Fibroblast of lung (primary cell): Measurements from ENCODE around the gene PHEX. TPM values are rescaled to one million over a fixed set of nuclear protein-coding genes. Genes with fewer than 3 reads are reported as not detected.

Experiments used
- DNase-seq, 2 donors: peaks; one replicate each; pipeline versions ENCODE4 v3.0.0 to v3.0.0-alpha.2; 2010; ENCODE audit warnings: low read depth in 2 of 2
- H2AFZ ChIP-seq: 2 replicates; pipeline ENCODE4 v1.5.1; 2012; ENCODE audit warnings: low read length, control low read depth, inconsistent platforms
- H3K27ac ChIP-seq: 2 replicates; pipeline ENCODE4 v1.5.1; 2011; ENCODE audit warnings: low read length, control low read depth; ENCODE audit not compliant: insufficient read depth
- H3K27me3 ChIP-seq: 2 replicates; pipeline ENCODE4 v1.5.1; 2011; ENCODE audit warnings: mild to moderate bottlenecking, low read length; ENCODE audit not compliant: control insufficient read depth, insufficient read depth
- H3K36me3 ChIP-seq: 2 replicates; pipeline ENCODE4 v1.5.1; 2011; ENCODE audit warnings: low read length; ENCODE audit not compliant: control insufficient read depth, insufficient read depth
- H3K4me1 ChIP-seq: 2 replicates; pipeline ENCODE4 v1.5.1; 2011; ENCODE audit warnings: low read length; ENCODE audit not compliant: control insufficient read depth, insufficient read depth; ENCODE audit errors: extremely low read depth
- H3K4me2 ChIP-seq: 2 replicates; pipeline ENCODE4 v1.5.1; 2011; ENCODE audit warnings: low read length, control low read depth; ENCODE audit not compliant: insufficient read depth; ENCODE audit errors: extremely low read depth
- H3K4me3 ChIP-seq, 4 experiments: fragments of 200-600 bp in 1 of 4; sonication (generic) in 1 of 4; replicated peaks in 1 of 4; 2 replicates each; pipeline ENCODE4 v1.5.1; 2011 to 2016; ENCODE audit warnings: low read length in 4 of 4, low read depth in 3 of 4, mild to moderate bottlenecking in 3 of 4, control low read depth in 2 of 4, inconsistent platforms in 1 of 4, mixed read lengths in 1 of 4; ENCODE audit not compliant: insufficient read depth in 1 of 4; ENCODE audit errors: control extremely low read depth in 1 of 4
- H3K79me2 ChIP-seq: 2 replicates; pipeline ENCODE4 v1.5.1; 2012; ENCODE audit warnings: mild to moderate bottlenecking, low read length, inconsistent platforms; ENCODE audit not compliant: control insufficient read depth, insufficient read depth
- H3K9ac ChIP-seq: 2 replicates; pipeline ENCODE4 v1.5.1; 2011; ENCODE audit warnings: mild to moderate bottlenecking, low read length, control low read depth; ENCODE audit not compliant: insufficient read depth
- H3K9me3 ChIP-seq: 2 replicates; pipeline ENCODE4 v1.5.1; 2012; ENCODE audit warnings: low read depth, low read length; ENCODE audit not compliant: control insufficient read depth, insufficient read depth
- H4K20me1 ChIP-seq: 2 replicates; pipeline ENCODE4 v1.5.1; 2011; ENCODE audit warnings: low read length; ENCODE audit not compliant: control insufficient read depth, insufficient read depth; ENCODE audit errors: extremely low read depth
- EZH2 ChIP-seq: IDR thresholded peaks from 2 replicates; pipeline ENCODE4 v1.5.1; 2012; ENCODE audit warnings: low read length, control low read depth, mild to moderate bottlenecking; ENCODE audit errors: missing control alignments
- polyA plus RNA-seq, 2 donors: library from polyadenylated mRNA; depleted of rRNA in 1 of 2; stranded (reverse) in 1 of 2; unstranded in 1 of 2; fragments of >200 nt; gene quantifications; 2 replicates each; pipeline ENCODE4 v1.2.1, GENCODE V29; 2011 to 2012; ENCODE audit warnings: missing spikeins in 1 of 2
- total RNA-seq: library from RNA; depleted of rRNA; stranded (reverse); fragments of >200 nt; gene quantifications from 2 replicates; pipeline ENCODE4 v1.2.1, GENCODE V29; 2014
- TF ChIP-seq, protein P1 (sequence below), 2 donors: IDR thresholded peaks in 1 of 2; conservative IDR thresholded peaks in 1 of 2; 1 replicate in 1 of 2; 2 replicates in 1 of 2; pipeline ENCODE4 v1.5.1; 2011 to 2012; ENCODE audit warnings: low read length in 2 of 2, control low read depth in 1 of 2, inconsistent platforms in 1 of 2, low read depth in 1 of 2, mild to moderate bottlenecking in 1 of 2

The PHEX gene
- total and polyA plus RNA-seq, 2 donors (not counting 1 experiment from before 2014, with no cell fraction given), result 1.2 to 1.7 TPM

DNA sequence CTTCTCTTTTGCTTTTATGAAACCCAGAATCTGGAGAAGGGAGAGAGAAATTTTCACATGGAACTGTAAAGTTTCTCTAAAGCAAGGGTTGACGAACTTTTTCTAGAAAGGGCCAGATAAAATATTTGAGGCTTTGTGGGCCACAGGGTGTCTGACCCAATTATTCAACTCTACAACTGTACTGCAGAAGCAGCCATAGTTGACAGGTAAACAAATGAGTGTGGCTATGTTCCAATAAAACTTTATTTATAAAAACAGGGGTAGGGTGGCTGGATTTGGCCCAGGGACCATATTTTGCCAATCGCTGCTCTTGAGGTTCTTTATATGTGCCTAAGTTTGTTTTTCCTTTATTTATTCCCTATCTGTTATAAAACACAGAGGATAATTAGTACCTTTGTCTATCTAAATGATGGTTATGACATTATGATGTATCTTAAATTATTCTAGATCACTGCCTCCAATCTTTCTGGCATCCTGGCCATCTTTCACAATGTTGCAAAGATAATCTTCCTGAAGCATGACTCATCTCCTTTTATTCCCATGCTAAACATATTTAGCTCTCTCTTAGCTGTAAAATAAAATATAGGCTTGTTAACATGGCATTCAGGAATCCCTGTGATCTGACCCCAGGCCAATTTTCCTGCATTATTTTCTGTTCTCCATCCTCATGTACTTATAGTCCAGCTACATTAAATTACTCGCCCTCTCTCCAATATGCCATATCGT is 133.8 kb downstream of the PHEX start:
- peak; percentile 43 to 63 for DNase-seq
- no peak overlapping the region for H3K4me3 ChIP-seq

DNA sequence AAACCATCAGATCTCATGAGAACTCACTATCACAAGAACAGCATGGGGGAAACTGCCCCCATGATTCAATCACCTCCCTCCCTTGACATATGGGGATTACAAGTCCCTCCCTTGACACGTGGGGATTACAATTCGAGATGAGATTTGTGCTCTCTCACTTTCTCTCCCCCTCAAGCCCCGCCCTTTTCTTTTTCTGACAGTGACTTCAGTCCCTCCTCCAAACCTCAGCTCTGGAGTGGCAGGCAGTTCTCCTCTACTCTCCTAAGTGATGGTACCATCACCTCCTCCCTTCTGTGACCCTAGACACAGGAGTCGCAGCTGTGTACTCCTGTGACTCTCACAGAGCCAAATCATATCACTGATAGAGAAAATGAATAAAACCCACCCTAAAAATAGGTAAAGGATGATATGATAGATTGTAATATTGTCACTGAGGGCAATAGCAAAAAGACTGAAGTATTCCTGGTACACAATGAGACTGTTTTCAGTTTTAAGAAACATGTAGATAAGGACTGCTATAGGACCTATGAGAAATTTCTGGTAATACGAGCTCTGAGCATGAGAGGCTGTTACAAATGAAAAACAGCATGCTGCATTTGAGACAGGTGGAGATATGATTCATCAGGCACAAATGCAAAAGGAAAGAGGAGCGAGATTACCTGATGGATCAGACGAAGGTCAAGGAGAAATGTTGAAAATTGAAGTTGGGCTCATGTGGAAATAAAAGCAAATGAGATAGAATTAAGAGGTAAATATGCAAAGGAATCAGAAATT is 139.3 kb downstream of the PHEX start:
- Histone ChIP-seq H3K4me2 (no peak overlapping the region), H4K20me1 (no peaks in the 10 kb centered on the region), H3K79me2 (no peaks in the 10 kb centered on the region), H3K27ac (no peak overlapping the region), H3K27me3 (no peaks in the 10 kb centered on the region), H3K4me3 (no peak overlapping the region), H3K9ac (no peak overlapping the region), H2AFZ (no peak overlapping the region), H3K4me1 (no peaks in the 10 kb centered on the region), H3K36me3 (no peaks in the 10 kb centered on the region), H3K9me3 (no peaks in the 10 kb centered on the region)
- no peak for DNase-seq
- TF ChIP-seq, protein P1, sequence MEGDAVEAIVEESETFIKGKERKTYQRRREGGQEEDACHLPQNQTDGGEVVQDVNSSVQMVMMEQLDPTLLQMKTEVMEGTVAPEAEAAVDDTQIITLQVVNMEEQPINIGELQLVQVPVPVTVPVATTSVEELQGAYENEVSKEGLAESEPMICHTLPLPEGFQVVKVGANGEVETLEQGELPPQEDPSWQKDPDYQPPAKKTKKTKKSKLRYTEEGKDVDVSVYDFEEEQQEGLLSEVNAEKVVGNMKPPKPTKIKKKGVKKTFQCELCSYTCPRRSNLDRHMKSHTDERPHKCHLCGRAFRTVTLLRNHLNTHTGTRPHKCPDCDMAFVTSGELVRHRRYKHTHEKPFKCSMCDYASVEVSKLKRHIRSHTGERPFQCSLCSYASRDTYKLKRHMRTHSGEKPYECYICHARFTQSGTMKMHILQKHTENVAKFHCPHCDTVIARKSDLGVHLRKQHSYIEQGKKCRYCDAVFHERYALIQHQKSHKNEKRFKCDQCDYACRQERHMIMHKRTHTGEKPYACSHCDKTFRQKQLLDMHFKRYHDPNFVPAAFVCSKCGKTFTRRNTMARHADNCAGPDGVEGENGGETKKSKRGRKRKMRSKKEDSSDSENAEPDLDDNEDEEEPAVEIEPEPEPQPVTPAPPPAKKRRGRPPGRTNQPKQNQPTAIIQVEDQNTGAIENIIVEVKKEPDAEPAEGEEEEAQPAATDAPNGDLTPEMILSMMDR (conservative IDR thresholded peaks at IDR 0.05 in 1 of 2, IDR thresholded peaks at IDR 0.05 in 1 of 2; ENCODE audit: low read depth in 1 of 2, low read length in 2 of 2), result no peak
- TF ChIP-seq EZH2, result no peak

More for the DNA sequence above, 133.8 kb downstream of the PHEX start:
- Histone ChIP-seq H3K27ac (no peak overlapping the region), H3K79me2 (no peaks in the 10 kb centered on the region), H3K9ac (no peak overlapping the region), H2AFZ (no peak overlapping the region), H3K4me1 (peaks cover 4% of the 10 kb centered on the region), H4K20me1 (no peaks in the 10 kb centered on the region), H3K27me3 (no peaks in the 10 kb centered on the region), H3K9me3 (no peaks in the 10 kb centered on the region), H3K4me2 (no peak overlapping the region), H3K36me3 (no peaks in the 10 kb centered on the region)
- TF ChIP-seq, protein P1 (conservative IDR thresholded peaks at IDR 0.05 in 1 of 2, IDR thresholded peaks at IDR 0.05 in 1 of 2; ENCODE audit: low read depth in 1 of 2, low read length in 2 of 2), result no peak
- TF ChIP-seq EZH2, result no peak

DNA sequence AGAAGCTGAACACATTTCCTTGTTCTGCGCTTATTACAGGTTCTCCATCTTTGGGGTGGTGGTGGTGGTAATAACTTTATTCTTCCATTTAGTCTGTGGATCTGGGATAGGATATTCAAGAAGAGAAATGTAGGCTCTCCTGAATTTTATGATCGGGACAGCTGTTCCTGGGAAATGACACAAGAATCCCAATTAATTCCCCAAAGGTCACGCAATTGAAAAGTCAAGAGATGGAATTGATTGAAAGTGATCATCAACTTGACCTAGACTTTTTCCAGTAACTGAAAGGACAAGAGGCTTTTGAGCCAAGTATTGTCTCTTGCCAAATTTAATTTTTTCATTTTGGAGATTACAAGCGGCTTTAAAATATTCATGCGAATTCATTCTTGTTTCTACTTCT is 141.8 kb downstream of the PHEX start:
- TF ChIP-seq EZH2, result no peak
- TF ChIP-seq, protein P1 (conservative IDR thresholded peaks at IDR 0.05 in 1 of 2, IDR thresholded peaks at IDR 0.05 in 1 of 2; ENCODE audit: low read depth in 1 of 2, low read length in 2 of 2), result no peak
- Histone ChIP-seq H2AFZ (no peak overlapping the region), H3K27me3 (no peaks in the 10 kb centered on the region), H3K4me3 (no peak overlapping the region), H3K36me3 (no peaks in the 10 kb centered on the region), H4K20me1 (no peaks in the 10 kb centered on the region), H3K4me1 (no peaks in the 10 kb centered on the region), H3K27ac (no peak overlapping the region), H3K9ac (no peak overlapping the region), H3K9me3 (no peaks in the 10 kb centered on the region), H3K79me2 (no peaks in the 10 kb centered on the region), H3K4me2 (no peak overlapping the region)
- no peak for DNase-seq
